GM15510 (cell line): ENCODE results near the gene USH1C.

Experiments used
- POLR2A ChIP-seq: IDR thresholded peaks from 3 replicates; pipeline ENCODE4 v1.6.1; 2011; ENCODE audit warnings: borderline replicate concordance; ENCODE audit not compliant: insufficient read length; ENCODE audit errors: extremely low read depth

The USH1C gene

GRCh38 chr11:17574141-17575091, 30.2 kb upstream of the USH1C start:
- TF ChIP-seq POLR2A, result no peak

- TF ChIP-seq POLR2A, result no peak
Measured at GRCh38 chr11:17573526-17573925, 29.3 kb upstream of the USH1C start.

GRCh38 chr11:17572791-17573460, 28.7 kb upstream of the USH1C start:
- TF ChIP-seq POLR2A, result no peak

- TF ChIP-seq POLR2A, result no peak
Measured at GRCh38 chr11:17572359-17572690, 28.1 kb upstream of the USH1C start.

GRCh38 chr11:17571431-17572358, 27.5 kb upstream of the USH1C start:
- no peak for TF ChIP-seq POLR2A

GRCh38 chr11:17570034-17570433, 25.8 kb upstream of the USH1C start:
- no peak for TF ChIP-seq POLR2A

- no peak for TF ChIP-seq POLR2A
Measured at GRCh38 chr11:17568944-17569343, 24.7 kb upstream of the USH1C start.

- TF ChIP-seq POLR2A, result no peak
Measured at GRCh38 chr11:17564687-17565042, 20.4 kb upstream of the USH1C start.

GRCh38 chr11:17563961-17564686, 19.9 kb upstream of the USH1C start:
- no peak for TF ChIP-seq POLR2A

GRCh38 chr11:17563231-17563646, 19.0 kb upstream of the USH1C start:
- no peak for TF ChIP-seq POLR2A

GRCh38 chr11:17561526-17561925, 17.3 kb upstream of the USH1C start:
- no peak for TF ChIP-seq POLR2A

- TF ChIP-seq POLR2A, result no peak
Measured at GRCh38 chr11:17561111-17561415, 16.8 kb upstream of the USH1C start.

- no peak for TF ChIP-seq POLR2A
Measured at GRCh38 chr11:17560281-17561110, 16.3 kb upstream of the USH1C start.

GRCh38 chr11:17559341-17560087, 15.3 kb upstream of the USH1C start:
- no peak for TF ChIP-seq POLR2A

GRCh38 chr11:17558916-17559315, 14.7 kb upstream of the USH1C start:
- TF ChIP-seq POLR2A, result no peak
